ENCODE measurements around the gene GALNT11. TPM values are rescaled to one million over a fixed set of nuclear protein-coding genes. Genes with fewer than 3 reads are reported as not detected.

Gene GALNT11
- total and polyA plus RNA-seq, 4 donors: 12.0 to 21.8 (median 13.8) TPM

GRCh38 chr7:152136686-152137085 lies 111.2 kb downstream of the GALNT11 start:
- peaks cover 0 to 12% (median 3%) of the 10 kb centered on the region in 4 donors for H3K4me1 ChIP-seq (ENCODE audit: control insufficient read depth in 4 of 4, insufficient read depth in 4 of 4, low read length in 3 of 4)
- no peak overlapping the region for H3K4me3 ChIP-seq (ENCODE audit: low read depth in 1 of 3, low read length in 3 of 3)
- DNase-seq (ENCODE audit: low spot score): no peak
- 84% methylated on average over 9 of the region's 9 CpGs for WGBS
- H3K36me3 ChIP-seq (ENCODE audit: control insufficient read depth in 4 of 4, insufficient read depth in 3 of 4, low read depth in 1 of 4, low read length in 3 of 4): peaks cover 1 to 44% (median 29%) of the 10 kb centered on the region in 4 donors
- H3K9me3 ChIP-seq (ENCODE audit: control insufficient read depth in 4 of 4, low read length in 3 of 4): no peaks in the 10 kb centered on the region
- no peaks in the 10 kb centered on the region for H3K27me3 ChIP-seq (ENCODE audit: control insufficient read depth in 4 of 4, insufficient read depth in 4 of 4, low read length in 3 of 4)
- H3K27ac ChIP-seq (ENCODE audit: low read depth in 1 of 2, low read length in 2 of 2): no peak overlapping the region
- no peak overlapping the region for H3K9ac ChIP-seq (ENCODE audit: low read depth in 1 of 2, low read length in 2 of 2)
- TF ChIP-seq RXRA (IDR thresholded peaks at IDR 0.05): no peak
- TF ChIP-seq HNF4G (IDR thresholded peaks at IDR 0.05): no peak
- TF ChIP-seq ZBTB33 (IDR thresholded peaks at IDR 0.05): no peak

- WGBS: 90% methylated on average over 7 of the region's 7 CpGs
- TF ChIP-seq TAF1 (conservative IDR thresholded peaks at IDR 0.05) (no peak), YY1 (IDR thresholded peaks at IDR 0.05) (no peak), GABPA (IDR thresholded peaks at IDR 0.05 in 1 of 2, conservative IDR thresholded peaks at IDR 0.05 in 1 of 2) (no peak), HNF4G (IDR thresholded peaks at IDR 0.05) (no peak), NR2F2 (IDR thresholded peaks at IDR 0.05) (no peak), ATF3 (IDR thresholded peaks at IDR 0.05) (no peak), EGR1 (IDR thresholded peaks at IDR 0.05; ENCODE audit: low read depth in 2 of 2) (no peak), FOXA1 (IDR thresholded peaks at IDR 0.05) (no peak), RXRA (IDR thresholded peaks at IDR 0.05) (no peak), JUND (IDR thresholded peaks at IDR 0.05) (no peak), FOXA2 (IDR thresholded peaks at IDR 0.05) (no peak), HNF4A (conservative IDR thresholded peaks at IDR 0.05) (no peak), MAX (IDR thresholded peaks at IDR 0.05) (no peak), SP1 (IDR thresholded peaks at IDR 0.05) (no peak), CTCF (IDR thresholded peaks at IDR 0.05; ENCODE audit: low read depth, low read length, missing input control) (no peak)
- no peak overlapping the region for H3K9ac ChIP-seq (ENCODE audit: low read depth in 1 of 2, low read length in 2 of 2)
- no peaks in the 10 kb centered on the region for H3K9me3 ChIP-seq (ENCODE audit: control insufficient read depth in 4 of 4, low read length in 3 of 4)
- H3K27ac ChIP-seq (ENCODE audit: low read depth in 1 of 2, low read length in 2 of 2): no peak overlapping the region
- H3K4me3 ChIP-seq (ENCODE audit: low read depth in 1 of 3, low read length in 3 of 3): no peak overlapping the region
- no peaks in the 10 kb centered on the region for H3K27me3 ChIP-seq (ENCODE audit: control insufficient read depth in 4 of 4, insufficient read depth in 4 of 4, low read length in 3 of 4)
- peaks cover 0 to 12% (median 3%) of the 10 kb centered on the region in 4 donors for H3K4me1 ChIP-seq (ENCODE audit: control insufficient read depth in 4 of 4, insufficient read depth in 4 of 4, low read length in 3 of 4)
- peaks cover 1 to 36% (median 31%) of the 10 kb centered on the region in 4 donors for H3K36me3 ChIP-seq (ENCODE audit: control insufficient read depth in 4 of 4, insufficient read depth in 3 of 4, low read depth in 1 of 4, low read length in 3 of 4)
- DNase-seq (ENCODE audit: low spot score): no peak
Measured at GRCh38 chr7:152137476-152138025, 112.1 kb downstream of the GALNT11 start.
